GM18526 (cell line): Measurements from ENCODE around the gene MUC5AC.

Source experiments
- POLR2A ChIP-seq: IDR thresholded peaks from 3 replicates; pipeline ENCODE4 v1.6.1; 2011; ENCODE audit not compliant: insufficient read length; ENCODE audit errors: extremely low read depth

The MUC5AC gene

GRCh38 chr11:1176224-1177019 lies 18.7 kb downstream of the MUC5AC start:
- no peak for TF ChIP-seq POLR2A

GRCh38 chr11:1177020-1177770 lies 19.4 kb downstream of the MUC5AC start:
- no peak for TF ChIP-seq POLR2A

GRCh38 chr11:1177771-1178090 lies 20.0 kb downstream of the MUC5AC start:
- no peak for TF ChIP-seq POLR2A

- no peak for TF ChIP-seq POLR2A
Observed at GRCh38 chr11:1178201-1178885, 20.6 kb downstream of the MUC5AC start.

GRCh38 chr11:1178906-1179305 lies 21.2 kb downstream of the MUC5AC start:
- TF ChIP-seq POLR2A, result no peak

GRCh38 chr11:1179641-1180040 lies 21.9 kb downstream of the MUC5AC start:
- TF ChIP-seq POLR2A, result no peak

- TF ChIP-seq POLR2A, result no peak
Observed at GRCh38 chr11:1180171-1180570, 22.4 kb downstream of the MUC5AC start.

- TF ChIP-seq POLR2A, result no peak
Observed at GRCh38 chr11:1180947-1181391, 23.2 kb downstream of the MUC5AC start.

- no peak for TF ChIP-seq POLR2A
Observed at GRCh38 chr11:1181420-1181819, 23.7 kb downstream of the MUC5AC start.

- no peak for TF ChIP-seq POLR2A
Observed at GRCh38 chr11:1181853-1182535, 24.2 kb downstream of the MUC5AC start.

GRCh38 chr11:1192741-1193325 lies 35.1 kb downstream of the MUC5AC start:
- no peak for TF ChIP-seq POLR2A

GRCh38 chr11:1193326-1194230 lies 35.8 kb downstream of the MUC5AC start:
- no peak for TF ChIP-seq POLR2A

GRCh38 chr11:1194231-1194976 lies 36.7 kb downstream of the MUC5AC start:
- no peak for TF ChIP-seq POLR2A
